Nephron progenitor cell (in vitro differentiated cells): ENCODE data around the gene VAMP1.
A peak's percentile ranks its signal among the peaks of the same experiment; 100 is the strongest.

Source experiments
- DNase-seq: peaks from one replicate; pipeline ENCODE4 v3.0.0; 2021
- H3K27ac Mint-ChIP-seq: 2 replicates; pipeline ENCODE4 v1.8.0; 2021; ENCODE audit warnings: mild to moderate bottlenecking, moderate library complexity, mixed read lengths
- H3K27me3 Mint-ChIP-seq: 2 replicates; pipeline ENCODE4 v1.8.0; 2021; ENCODE audit warnings: mild to moderate bottlenecking, low read depth, mixed read lengths; ENCODE audit not compliant: poor library complexity
- H3K36me3 Mint-ChIP-seq: 2 replicates; pipeline ENCODE4 v1.8.0; 2021; ENCODE audit warnings: low read depth, mixed read lengths
- H3K4me1 Mint-ChIP-seq: 2 replicates; pipeline ENCODE4 v1.8.0; 2021; ENCODE audit warnings: mixed read lengths
- H3K4me3 Mint-ChIP-seq: 2 replicates; pipeline ENCODE4 v1.8.0; 2021; ENCODE audit warnings: mild to moderate bottlenecking, moderate library complexity, mixed read lengths
- H3K9me3 Mint-ChIP-seq: 2 replicates; pipeline ENCODE4 v1.8.0; 2021; ENCODE audit warnings: mild to moderate bottlenecking, moderate library complexity, mixed read lengths
- CTCF ChIP-seq: fragments of 200-600 bp; sonication (generic); IDR thresholded peaks from 2 replicates; pipeline ENCODE4 v1.5.0; 2021; ENCODE audit warnings: antibody characterized with exemption

The VAMP1 gene

GRCh38 chr12:6438345-6438744 is 32.1 kb downstream of the VAMP1 start:
- peaks cover 3% of the 10 kb centered on the region for H3K27me3 Mint-ChIP-seq
- no peak for TF ChIP-seq CTCF

GRCh38 chr12:6437586-6437985 is 32.9 kb downstream of the VAMP1 start:
- H3K4me3 Mint-ChIP-seq = no peak overlapping the region
- H3K9me3 Mint-ChIP-seq = no peaks in the 10 kb centered on the region
- H3K36me3 Mint-ChIP-seq = no peaks in the 10 kb centered on the region
- H3K27me3 Mint-ChIP-seq = peaks cover 3% of the 10 kb centered on the region
- H3K4me1 Mint-ChIP-seq = peaks cover 16% of the 10 kb centered on the region
- no peak overlapping the region for H3K27ac Mint-ChIP-seq
- DNase-seq = no peak
- no peak for TF ChIP-seq CTCF

More at GRCh38 chr12:6438345-6438744, 32.1 kb downstream of the VAMP1 start:
- no peak for DNase-seq
- H3K9me3 Mint-ChIP-seq = no peaks in the 10 kb centered on the region
- H3K4me3 Mint-ChIP-seq = no peak overlapping the region
- peak overlapping the region; percentile 12 for H3K27ac Mint-ChIP-seq
- H3K4me1 Mint-ChIP-seq = peaks cover 17% of the 10 kb centered on the region
- H3K36me3 Mint-ChIP-seq = no peaks in the 10 kb centered on the region

- H3K27ac Mint-ChIP-seq = no peak overlapping the region
- peaks cover 21% of the 10 kb centered on the region for H3K4me1 Mint-ChIP-seq
- H3K27me3 Mint-ChIP-seq = peaks cover 3% of the 10 kb centered on the region
- no peaks in the 10 kb centered on the region for H3K9me3 Mint-ChIP-seq
- no peak overlapping the region for H3K4me3 Mint-ChIP-seq
- H3K36me3 Mint-ChIP-seq = no peaks in the 10 kb centered on the region
- no peak for TF ChIP-seq CTCF
- no peak for DNase-seq
These were observed 34.3 kb downstream of the VAMP1 start for GRCh38 chr12:6435961-6436715.

GRCh38 chr12:6434205-6435140 is 36.0 kb downstream of the VAMP1 start:
- no peak for DNase-seq
- Mint-ChIP-seq H3K36me3 (no peaks in the 10 kb centered on the region), H3K27ac (no peak overlapping the region), H3K27me3 (peaks cover 8% of the 10 kb centered on the region), H3K4me1 (peaks cover 35% of the 10 kb centered on the region), H3K4me3 (no peak overlapping the region), H3K9me3 (no peaks in the 10 kb centered on the region)
- TF ChIP-seq CTCF = no peak

- no peak overlapping the region for H3K27ac Mint-ChIP-seq
- peaks cover 30% of the 10 kb centered on the region for H3K4me1 Mint-ChIP-seq
- H3K4me3 Mint-ChIP-seq = no peak overlapping the region
- H3K9me3 Mint-ChIP-seq = no peaks in the 10 kb centered on the region
- TF ChIP-seq CTCF = no peak
- H3K36me3 Mint-ChIP-seq = no peaks in the 10 kb centered on the region
- peaks cover 8% of the 10 kb centered on the region for H3K27me3 Mint-ChIP-seq
- DNase-seq = no peak
These were observed 37.5 kb downstream of the VAMP1 start for GRCh38 chr12:6432991-6433390.
